ENCODE measurements around the gene CNBD2. TPM values are rescaled to one million over a fixed set of nuclear protein-coding genes. Genes with fewer than 3 reads are reported as not detected.

The CNBD2 gene
- total RNA-seq (2022) = 2.2 and 3.4 TPM in 2 replicates
- Bru-seq, nascent RNA = percentile 16 among the genes with signal in this experiment
- percentile 22 among the genes with signal in this experiment for BruChase-seq, experiment 1, labeled RNA remaining after a 6-hour chase
- percentile 17 among the genes with signal in this experiment for BruChase-seq, experiment 2, labeled RNA remaining after a 2-hour chase
- long read RNA-seq, partial matches to known transcripts = 0 of 4 reads
- long read RNA-seq, other reads (novel, unspliced or antisense) = 0 of 4 reads

- H3K4me1 Mint-ChIP-seq (ENCODE audit: insufficient read depth, unreplicated experiment) = no peaks in the 10 kb centered on the region
- no peak within 1 kb of the TSS for H3K27ac Mint-ChIP-seq (ENCODE audit: low read depth, unreplicated experiment)
- BruUV-seq (replicated peaks) = no TSS peak
- no peaks in the 10 kb centered on the region for H3K27me3 Mint-ChIP-seq (ENCODE audit: insufficient read depth, unreplicated experiment)
- no peaks in the 10 kb centered on the region for H3K9me3 Mint-ChIP-seq (ENCODE audit: unreplicated experiment)
- POLR2A ChIA-PET = interaction anchor here (0.8 to 2.9 kb wide), 3 partner anchors 9 to 15 kb away, joined by 3 to 14 read pairs (median 10); no protein-coding TSS in a partner anchor
- H3K36me3 Mint-ChIP-seq (ENCODE audit: insufficient read depth, unreplicated experiment) = no peaks in the 10 kb centered on the region
- CTCF ChIA-PET = interaction anchor here (0.9 to 3.8 kb wide), 7 partner anchors 10 to 235 kb away, joined by 3 to 23 read pairs (median 5); partner anchors contain the start of gene SCAND1
- no peak for TF ChIP-seq CTCF (IDR thresholded peaks at IDR 0.05; ENCODE audit: unreplicated experiment)
- intact Hi-C loops (cut with micrococcal nuclease) = no loop called here
- no peak for DNase-seq (ENCODE audit: unreplicated experiment)
- no peak within 1 kb of the TSS for H3K4me3 Mint-ChIP-seq (ENCODE audit: unreplicated experiment)
These were observed at the start of gene CNBD2 for GRCh38 chr20:35967979-35968640. Gene CNBD2 (plus strand): TSS chr20:35968590. CDS start chr20:35968763, 173 bp downstream.

GRCh38 chr20:35920523-35920922 is 47.9 kb upstream of the CNBD2 start:
- ChIA-PET POLR2A (interaction anchor here (1.5 kb wide), 1 partner anchor 178 kb away, joined by 3 read pairs; the partner anchor contains the start of gene RBM39), CTCF (interaction anchor here (0.6 kb wide), 1 partner anchor 166 kb away, joined by 3 read pairs; no protein-coding TSS in a partner anchor)
- Mint-ChIP-seq H3K27ac (ENCODE audit: low read depth, unreplicated experiment) (no peak overlapping the region), H3K9me3 (ENCODE audit: unreplicated experiment) (no peaks in the 10 kb centered on the region), H3K27me3 (ENCODE audit: insufficient read depth, unreplicated experiment) (no peaks in the 10 kb centered on the region), H3K4me3 (ENCODE audit: unreplicated experiment) (no peak overlapping the region), H3K4me1 (ENCODE audit: insufficient read depth, unreplicated experiment) (no peaks in the 10 kb centered on the region), H3K36me3 (ENCODE audit: insufficient read depth, unreplicated experiment) (peaks cover 67% of the 10 kb centered on the region)
- no peak for TF ChIP-seq CTCF (IDR thresholded peaks at IDR 0.05; ENCODE audit: unreplicated experiment)
- intact Hi-C loops (cut with micrococcal nuclease) = no loop called here
- no TSS peak for BruUV-seq (replicated peaks)
- no peak for DNase-seq (ENCODE audit: unreplicated experiment)

GRCh38 chr20:35929301-35929700 is 39.1 kb upstream of the CNBD2 start:
- intact Hi-C loops (cut with micrococcal nuclease) = no loop called here
- no peak for TF ChIP-seq CTCF (IDR thresholded peaks at IDR 0.05; ENCODE audit: unreplicated experiment)
- Mint-ChIP-seq H3K4me3 (ENCODE audit: unreplicated experiment) (no peak overlapping the region), H3K27ac (ENCODE audit: low read depth, unreplicated experiment) (no peak overlapping the region), H3K9me3 (ENCODE audit: unreplicated experiment) (no peaks in the 10 kb centered on the region), H3K36me3 (ENCODE audit: insufficient read depth, unreplicated experiment) (peaks cover 82% of the 10 kb centered on the region), H3K27me3 (ENCODE audit: insufficient read depth, unreplicated experiment) (no peaks in the 10 kb centered on the region), H3K4me1 (ENCODE audit: insufficient read depth, unreplicated experiment) (no peaks in the 10 kb centered on the region)
- no peak for DNase-seq (ENCODE audit: unreplicated experiment)
- POLR2A ChIA-PET = no interaction called here
- CTCF ChIA-PET = no interaction called here
- BruUV-seq (replicated peaks) = no TSS peak

- intact Hi-C loops (cut with micrococcal nuclease) = no loop called here
- Mint-ChIP-seq H3K27me3 (ENCODE audit: insufficient read depth, unreplicated experiment) (no peaks in the 10 kb centered on the region), H3K4me1 (ENCODE audit: insufficient read depth, unreplicated experiment) (no peaks in the 10 kb centered on the region), H3K27ac (ENCODE audit: low read depth, unreplicated experiment) (no peak overlapping the region), H3K4me3 (ENCODE audit: unreplicated experiment) (no peak overlapping the region), H3K9me3 (ENCODE audit: unreplicated experiment) (no peaks in the 10 kb centered on the region), H3K36me3 (ENCODE audit: insufficient read depth, unreplicated experiment) (peaks cover 75% of the 10 kb centered on the region)
- CTCF ChIA-PET = interaction anchor here (1.3 to 1.5 kb wide), 2 partner anchors 9 to 20 kb away, joined by 4 to 5 read pairs; partner anchors contain the start of gene SCAND1
- BruUV-seq (replicated peaks) = no TSS peak
- POLR2A ChIA-PET = no interaction called here
- no peak for DNase-seq (ENCODE audit: unreplicated experiment)
- TF ChIP-seq CTCF (IDR thresholded peaks at IDR 0.05; ENCODE audit: unreplicated experiment) = no peak
These were observed 34.3 kb upstream of the CNBD2 start for GRCh38 chr20:35934050-35934449.

All from MCF 10A (cell line).